ENCODE data around the gene PHEX.
"Not testable (repeated sequence)": the region's sequence is repeated elsewhere in the genome, so short reads cannot be mapped to it uniquely, and the experiment has no call there.

The PHEX gene

GRCh38 chrX:22237479-22237878 is 205.4 kb downstream of the PHEX start:
- no peak for DNase-seq (ENCODE audit: low read depth, low spot score)

GRCh38 chrX:22246620-22247019 is 214.5 kb downstream of the PHEX start:
- DNase-seq (ENCODE audit: low read depth, low spot score): no peak

GRCh38 chrX:22247169-22247568 is 215.0 kb downstream of the PHEX start:
- no peak for DNase-seq (ENCODE audit: low read depth, low spot score)

DNA sequence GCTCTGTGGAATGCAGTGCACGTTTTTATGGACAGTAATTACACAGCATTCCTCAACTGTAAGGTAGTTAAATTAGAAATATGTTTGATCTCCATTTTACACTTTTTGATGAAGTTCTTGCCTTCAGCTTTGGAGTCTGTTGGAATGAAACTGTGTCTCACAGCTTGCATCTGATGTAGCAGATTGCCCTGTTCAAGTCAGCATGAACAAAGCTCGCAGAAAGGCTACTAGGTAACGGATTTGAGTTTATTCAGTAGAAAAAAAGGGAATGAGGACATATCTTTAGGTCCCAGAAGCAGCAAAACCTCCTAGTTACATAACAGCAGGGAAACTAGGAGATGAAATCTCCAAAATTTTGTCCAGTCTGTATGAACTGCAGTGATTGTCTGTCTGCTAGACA is 216.3 kb downstream of the PHEX start:
- no peak for DNase-seq (ENCODE audit: low read depth, low spot score)

- DNase-seq (ENCODE audit: low read depth, low spot score): no peak
These were observed 217.2 kb downstream of the PHEX start for GRCh38 chrX:22249371-22249770.

- DNase-seq (ENCODE audit: low read depth, low spot score): no peak
These were observed 236.6 kb downstream of the PHEX start for GRCh38 chrX:22268706-22269105.

GRCh38 chrX:22272613-22273012 is 240.5 kb downstream of the PHEX start, which contains the start of gene CBLL2:
TSS of gene CBLL2 (plus strand) at chrX:22272913. CDS start at chrX:22272992, 79 bp downstream.
- DNase-seq (ENCODE audit: low read depth, low spot score): no peak

- no peak for DNase-seq (ENCODE audit: low read depth, low spot score)
These were observed 241.7 kb downstream of the PHEX start for GRCh38 chrX:22273714-22274317.

GRCh38 chrX:22276781-22277180 is 244.7 kb downstream of the PHEX start:
- DNase-seq (ENCODE audit: low read depth, low spot score): no peak

GRCh38 chrX:22278375-22278774 is 246.2 kb downstream of the PHEX start:
- DNase-seq (ENCODE audit: low read depth, low spot score): peak; percentile 55

GRCh38 chrX:22289209-22289608 is 257.1 kb downstream of the PHEX start:
- not testable (repeated sequence) for DNase-seq (ENCODE audit: low read depth, low spot score)

- no peak for DNase-seq (ENCODE audit: low read depth, low spot score)
These were observed 264.7 kb downstream of the PHEX start for GRCh38 chrX:22296871-22297270.

DNA sequence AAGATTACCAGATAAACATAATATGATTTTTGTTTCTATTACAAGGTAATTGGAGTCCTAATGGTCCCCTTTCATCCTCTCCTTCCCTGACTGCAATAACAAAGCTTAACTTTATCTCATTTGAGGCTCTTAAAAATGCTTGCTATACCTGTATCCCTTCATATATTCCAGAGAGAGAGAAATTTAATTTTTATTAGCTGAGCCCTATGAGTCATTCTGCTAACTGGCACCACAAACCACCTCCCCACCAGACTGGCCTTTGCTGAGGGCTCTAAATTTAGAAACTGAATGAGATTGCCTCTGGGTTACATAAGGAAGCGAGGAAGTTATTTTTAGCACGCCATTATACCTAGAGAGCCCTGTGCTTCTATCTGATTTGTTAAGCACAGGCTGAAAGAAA is 268.0 kb downstream of the PHEX start:
- peak; percentile 11 for DNase-seq (ENCODE audit: low read depth, low spot score)
